ENCODE measurements around the gene DSN1. TPM values are rescaled to one million over a fixed set of nuclear protein-coding genes. Genes with fewer than 3 reads are reported as not detected.

Gene DSN1
- total and polyA plus RNA-seq, 10 of the 15 experiments (the other 5 are each of a cell fraction or from before 2014, with no cell fraction given): 15.3 to 33.1 (median 21.7) TPM

DNA sequence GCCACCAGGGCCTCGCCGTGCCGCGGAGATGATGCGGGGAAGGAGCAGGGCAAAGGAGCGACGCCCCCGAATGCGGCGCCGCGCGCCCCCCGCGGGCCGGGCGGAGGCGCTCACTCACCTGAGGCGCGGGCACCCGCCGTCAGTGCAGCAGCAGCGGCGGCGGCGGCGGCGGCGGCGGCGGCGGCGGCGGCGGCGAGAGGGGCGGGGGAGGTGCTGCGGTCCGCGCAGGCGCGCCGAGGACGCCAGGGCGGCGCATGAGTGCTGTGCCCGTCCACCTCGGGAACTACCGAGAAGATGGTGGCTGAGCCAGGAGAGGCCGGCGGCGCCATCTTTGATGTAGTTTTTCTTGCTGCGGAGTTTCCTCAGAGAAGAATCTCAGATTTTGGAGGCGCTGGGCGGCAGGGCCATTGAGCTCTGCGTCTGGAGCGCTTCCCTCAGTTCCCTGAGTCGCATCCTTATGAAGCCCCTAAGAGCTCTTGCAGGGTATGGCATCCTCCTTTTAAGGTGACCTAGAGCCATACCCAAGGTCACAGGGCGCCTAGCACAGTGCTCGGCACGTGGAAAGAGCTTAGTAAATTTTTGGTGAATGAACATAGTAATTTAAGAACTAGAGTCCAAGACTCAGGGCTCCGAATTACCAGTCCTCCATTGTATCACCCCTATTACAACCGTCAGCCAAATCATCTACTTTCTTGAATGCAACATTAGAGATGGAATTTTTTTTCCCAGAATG is 27.5 kb downstream of the DSN1 start, which contains the start of gene NDRG3 (continued):
- TF ChIP-seq EGR1 (IDR thresholded peaks at IDR 0.05; ENCODE audit: borderline replicate concordance in 1 of 2, low read depth in 2 of 2, low read length in 2 of 2): no peak
- TF ChIP-seq IKZF2 (IDR thresholded peaks at IDR 0.05): no peak
- TF ChIP-seq TBL1XR1 (IDR thresholded peaks at IDR 0.05; ENCODE audit: low read depth, low read length): no peak
- no peak for TF ChIP-seq JUND (IDR thresholded peaks at IDR 0.05; ENCODE audit: low read depth, low read length)
- TF ChIP-seq SPI1 (IDR thresholded peaks at IDR 0.05; ENCODE audit: borderline replicate concordance, insufficient read depth, low read depth, low read length): no peak
- no peak for TF ChIP-seq MTA2 (IDR thresholded peaks at IDR 0.05; ENCODE audit: low read depth)
- TF ChIP-seq ZBTB33 (IDR thresholded peaks at IDR 0.05): no peak
- TF ChIP-seq IRF5 (IDR thresholded peaks at IDR 0.05; ENCODE audit: borderline replicate concordance): no peak
- no peak for TF ChIP-seq NFIC (IDR thresholded peaks at IDR 0.05; ENCODE audit: low read depth, low read length)
- TF ChIP-seq RELB (IDR thresholded peaks at IDR 0.05; ENCODE audit: low read depth): no peak
- TF ChIP-seq POU2F2 (IDR thresholded peaks at IDR 0.05; ENCODE audit: borderline replicate concordance, low read depth, low read length): no peak
- TF ChIP-seq HSF1 (IDR thresholded peaks at IDR 0.05; ENCODE audit: low read depth, low read length): no peak
- TF ChIP-seq TARDBP (IDR thresholded peaks at IDR 0.05; ENCODE audit: borderline replicate concordance): peak; percentile 74; the same call in 1 of the 2 replicates
- no peak for TF ChIP-seq RUNX3 (IDR thresholded peaks at IDR 0.05; ENCODE audit: low read length)
- TF ChIP-seq SMARCA5 (IDR thresholded peaks at IDR 0.05): peak; percentile 67; the same call in 1 of the 2 replicates
- no peak for TF ChIP-seq RAD21 (IDR thresholded peaks at IDR 0.05; ENCODE audit: insufficient read depth, low read depth, low read length)
- TF ChIP-seq, protein P1, sequence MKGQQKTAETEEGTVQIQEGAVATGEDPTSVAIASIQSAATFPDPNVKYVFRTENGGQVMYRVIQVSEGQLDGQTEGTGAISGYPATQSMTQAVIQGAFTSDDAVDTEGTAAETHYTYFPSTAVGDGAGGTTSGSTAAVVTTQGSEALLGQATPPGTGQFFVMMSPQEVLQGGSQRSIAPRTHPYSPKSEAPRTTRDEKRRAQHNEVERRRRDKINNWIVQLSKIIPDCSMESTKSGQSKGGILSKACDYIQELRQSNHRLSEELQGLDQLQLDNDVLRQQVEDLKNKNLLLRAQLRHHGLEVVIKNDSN (IDR thresholded peaks at IDR 0.05; ENCODE audit: borderline replicate concordance, extremely low read length, insufficient read depth, low read depth, low read length): no peak
- TF ChIP-seq, protein P2, sequence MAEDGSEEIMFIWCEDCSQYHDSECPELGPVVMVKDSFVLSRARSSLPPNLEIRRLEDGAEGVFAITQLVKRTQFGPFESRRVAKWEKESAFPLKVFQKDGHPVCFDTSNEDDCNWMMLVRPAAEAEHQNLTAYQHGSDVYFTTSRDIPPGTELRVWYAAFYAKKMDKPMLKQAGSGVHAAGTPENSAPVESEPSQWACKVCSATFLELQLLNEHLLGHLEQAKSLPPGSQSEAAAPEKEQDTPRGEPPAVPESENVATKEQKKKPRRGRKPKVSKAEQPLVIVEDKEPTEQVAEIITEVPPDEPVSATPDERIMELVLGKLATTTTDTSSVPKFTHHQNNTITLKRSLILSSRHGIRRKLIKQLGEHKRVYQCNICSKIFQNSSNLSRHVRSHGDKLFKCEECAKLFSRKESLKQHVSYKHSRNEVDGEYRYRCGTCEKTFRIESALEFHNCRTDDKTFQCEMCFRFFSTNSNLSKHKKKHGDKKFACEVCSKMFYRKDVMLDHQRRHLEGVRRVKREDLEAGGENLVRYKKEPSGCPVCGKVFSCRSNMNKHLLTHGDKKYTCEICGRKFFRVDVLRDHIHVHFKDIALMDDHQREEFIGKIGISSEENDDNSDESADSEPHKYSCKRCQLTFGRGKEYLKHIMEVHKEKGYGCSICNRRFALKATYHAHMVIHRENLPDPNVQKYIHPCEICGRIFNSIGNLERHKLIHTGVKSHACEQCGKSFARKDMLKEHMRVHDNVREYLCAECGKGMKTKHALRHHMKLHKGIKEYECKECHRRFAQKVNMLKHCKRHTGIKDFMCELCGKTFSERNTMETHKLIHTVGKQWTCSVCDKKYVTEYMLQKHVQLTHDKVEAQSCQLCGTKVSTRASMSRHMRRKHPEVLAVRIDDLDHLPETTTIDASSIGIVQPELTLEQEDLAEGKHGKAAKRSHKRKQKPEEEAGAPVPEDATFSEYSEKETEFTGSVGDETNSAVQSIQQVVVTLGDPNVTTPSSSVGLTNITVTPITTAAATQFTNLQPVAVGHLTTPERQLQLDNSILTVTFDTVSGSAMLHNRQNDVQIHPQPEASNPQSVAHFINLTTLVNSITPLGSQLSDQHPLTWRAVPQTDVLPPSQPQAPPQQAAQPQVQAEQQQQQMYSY (CRISPR knock-in tag; IDR thresholded peaks at IDR 0.05): no peak
